T1000 (cell line): ENCODE results near the gene DTNA.

Source experiments
- DNase-seq: peaks from one replicate; lab custom pipeline; 2025; ENCODE audit warnings: mixed read lengths; lab: John Stamatoyannopoulos, UW

DTNA gene

DNA sequence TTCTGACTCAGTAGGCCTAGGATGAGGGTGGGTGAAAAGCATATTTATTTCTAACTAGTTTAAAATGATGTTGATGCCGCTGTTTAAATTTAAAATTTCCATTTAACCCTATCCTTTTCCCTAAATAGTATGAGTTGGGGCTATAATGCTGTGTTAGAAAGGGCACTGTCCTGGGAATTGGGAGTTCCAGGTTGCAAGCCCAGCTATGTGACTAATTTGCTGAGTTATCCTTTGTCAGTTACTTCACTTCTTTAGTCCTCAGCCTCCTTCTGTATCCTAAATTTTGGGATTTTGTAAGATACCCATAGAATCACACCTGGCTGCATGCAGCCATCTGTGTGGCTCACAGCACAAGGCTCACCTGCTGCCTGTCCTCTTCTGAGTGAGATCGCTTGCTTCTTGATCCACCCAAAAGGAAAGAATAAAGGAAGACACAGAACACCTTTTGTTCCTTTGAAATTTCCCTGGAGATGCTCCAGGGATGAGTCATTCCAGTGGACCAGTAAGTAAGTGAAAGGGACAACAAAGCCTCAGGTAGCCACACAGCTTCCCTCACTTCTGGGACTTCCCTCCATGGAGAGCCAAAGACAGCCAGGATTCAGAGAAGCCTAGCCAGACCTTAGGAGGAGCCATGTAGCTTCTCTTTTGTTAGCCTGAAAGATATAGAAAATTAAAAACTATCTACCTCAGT lies 97.2 kb downstream of the DTNA start:
- DNase-seq = no peak

- no peak for DNase-seq
Measured at GRCh38 chr18:34808389-34808788, 98.3 kb downstream of the DTNA start.

GRCh38 chr18:34809451-34810072 lies 99.5 kb downstream of the DTNA start:
- DNase-seq = no peak

GRCh38 chr18:34816183-34816582 lies 106.1 kb downstream of the DTNA start:
- DNase-seq = no peak

GRCh38 chr18:34817636-34818035 lies 107.5 kb downstream of the DTNA start:
- DNase-seq = no peak

DNA sequence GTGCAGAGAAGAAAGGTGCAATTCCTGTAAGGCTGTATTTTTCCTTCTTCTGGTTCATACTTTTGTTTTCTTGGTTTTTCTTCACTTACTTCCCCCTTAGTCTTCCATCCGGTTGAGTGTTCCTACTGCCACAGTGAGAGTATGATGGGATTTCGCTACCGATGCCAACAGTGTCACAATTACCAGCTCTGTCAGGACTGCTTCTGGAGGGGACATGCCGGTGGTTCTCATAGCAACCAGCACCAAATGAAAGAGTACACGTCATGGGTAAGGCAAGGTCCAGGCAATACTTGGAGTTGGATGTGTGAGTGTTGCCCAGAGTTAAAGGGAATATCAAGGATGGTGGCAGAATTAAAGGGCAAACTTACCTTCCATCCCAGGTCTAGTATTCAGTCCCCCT lies 108.0 kb downstream of the DTNA start:
- DNase-seq = no peak

GRCh38 chr18:34820360-34821065 lies 110.4 kb downstream of the DTNA start:
- DNase-seq = no peak

DNA sequence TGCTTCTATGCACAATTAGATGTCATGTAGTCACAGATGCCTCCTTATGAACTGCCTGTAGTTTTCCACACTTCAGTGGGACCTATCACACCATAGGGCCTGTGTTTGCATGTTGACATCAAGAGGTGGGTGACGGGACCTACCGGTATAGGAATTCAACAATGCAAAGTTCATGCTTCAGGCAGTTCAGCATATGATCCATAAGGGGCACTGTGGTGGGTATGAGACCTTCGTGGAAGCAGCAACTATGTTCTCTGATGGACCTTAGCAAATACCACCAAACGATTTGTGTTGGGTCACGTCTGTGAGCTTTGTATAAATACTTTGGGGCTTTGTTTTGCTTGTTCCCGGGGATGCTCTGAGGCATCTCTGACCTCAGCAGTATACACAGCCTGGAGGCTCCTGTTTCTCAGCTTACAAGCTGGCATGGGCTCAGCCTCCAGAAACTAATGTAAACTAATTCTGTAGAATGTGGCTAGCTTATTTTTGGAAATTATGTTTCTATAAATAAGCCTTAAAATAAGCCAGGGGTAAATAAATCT lies 111.6 kb downstream of the DTNA start:
- DNase-seq = no peak

- no peak for DNase-seq
Measured at GRCh38 chr18:34828093-34828492, 118.0 kb downstream of the DTNA start.

DNA sequence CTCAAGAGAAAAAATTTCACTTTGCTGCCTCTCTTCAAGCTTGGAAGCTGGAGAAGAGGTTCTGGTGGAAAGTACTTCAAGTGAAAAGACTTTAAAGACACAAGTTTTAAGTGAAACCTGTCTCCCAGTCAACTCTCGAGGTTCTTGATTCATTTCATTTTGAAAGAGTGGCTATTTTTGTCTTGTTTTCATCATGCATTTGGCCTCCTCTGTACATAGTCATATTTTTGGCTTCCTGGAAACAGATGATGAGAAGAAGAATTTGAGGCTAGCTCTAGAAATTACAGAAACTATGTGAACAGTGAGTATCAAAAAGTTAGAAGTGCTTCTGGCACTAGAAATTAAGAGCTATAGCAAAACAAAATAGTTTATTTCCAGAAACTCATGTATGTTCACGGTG lies 124.8 kb downstream of the DTNA start:
- DNase-seq = no peak

DNA sequence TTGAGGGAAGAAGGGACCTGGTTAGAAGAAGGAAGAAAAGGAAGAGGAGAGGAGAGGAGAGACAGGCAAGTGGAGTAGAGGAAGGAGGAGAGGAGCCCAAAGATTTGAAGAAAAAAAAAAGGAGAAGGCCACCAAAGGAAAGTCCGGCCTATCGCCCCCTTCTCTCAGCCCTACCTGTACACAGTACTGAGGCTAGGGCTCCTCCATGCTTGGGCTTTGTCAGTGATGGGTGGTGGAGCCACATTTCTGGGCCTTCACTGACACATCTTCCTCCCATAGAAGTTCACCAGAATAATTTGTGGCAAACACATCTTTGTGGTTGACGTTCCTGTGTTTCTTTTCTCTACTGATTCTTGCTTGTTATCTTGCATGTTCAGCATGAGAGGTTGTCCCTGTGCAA lies 125.4 kb downstream of the DTNA start:
- DNase-seq = no peak

DNA sequence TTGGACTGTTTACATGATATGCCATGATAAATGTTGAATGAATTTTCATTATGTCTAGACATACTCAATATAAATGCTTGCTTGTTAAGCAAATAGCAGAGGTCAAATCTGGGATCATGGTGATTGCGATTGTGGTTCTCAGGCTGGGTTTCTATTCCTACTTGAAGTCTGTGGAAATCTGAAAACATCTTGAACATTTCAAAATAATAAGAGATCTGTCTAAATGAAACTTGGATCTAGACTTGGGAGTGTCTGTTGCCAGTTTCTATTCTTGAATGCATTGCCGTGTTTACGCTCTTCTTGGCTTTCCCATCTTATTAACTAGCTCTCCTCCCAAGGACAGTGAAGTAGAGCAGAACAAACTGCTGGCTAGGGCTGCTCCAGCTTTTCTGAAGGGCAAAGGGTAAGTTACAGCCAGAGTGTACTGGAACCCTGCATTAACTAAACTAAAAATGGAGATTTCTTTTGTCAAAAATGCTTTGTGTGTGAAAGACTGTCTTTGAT lies 127.7 kb downstream of the DTNA start:
- no peak for DNase-seq

GRCh38 chr18:34838669-34839068 lies 128.6 kb downstream of the DTNA start:
- no peak for DNase-seq

DNA sequence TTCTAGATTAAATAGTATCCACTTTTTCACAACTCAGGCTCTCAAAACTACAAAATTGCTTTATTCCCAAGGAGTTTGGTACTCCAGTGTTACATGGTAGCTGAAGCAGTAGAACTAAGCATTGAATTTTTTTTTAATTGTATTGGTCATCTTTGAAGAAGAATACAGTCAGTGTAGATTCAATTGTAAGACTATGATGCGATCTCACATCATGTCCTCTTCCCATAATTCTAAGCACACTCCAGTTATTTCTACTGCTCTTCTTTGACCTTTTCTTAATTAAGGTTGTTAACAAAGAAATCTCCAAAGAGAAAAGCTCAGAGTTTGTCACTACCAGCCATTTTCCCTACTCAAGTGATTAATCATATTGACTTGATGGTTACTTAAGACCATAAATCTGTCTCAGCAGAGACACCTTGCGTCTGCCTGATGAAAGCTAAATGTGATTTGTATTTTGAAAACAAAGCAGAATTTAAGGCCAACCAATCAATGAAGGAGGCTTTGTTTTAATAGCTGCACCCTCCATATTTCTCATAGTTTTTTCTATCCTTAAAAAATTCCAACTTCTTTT lies 130.2 kb downstream of the DTNA start:
- DNase-seq = no peak

DNA sequence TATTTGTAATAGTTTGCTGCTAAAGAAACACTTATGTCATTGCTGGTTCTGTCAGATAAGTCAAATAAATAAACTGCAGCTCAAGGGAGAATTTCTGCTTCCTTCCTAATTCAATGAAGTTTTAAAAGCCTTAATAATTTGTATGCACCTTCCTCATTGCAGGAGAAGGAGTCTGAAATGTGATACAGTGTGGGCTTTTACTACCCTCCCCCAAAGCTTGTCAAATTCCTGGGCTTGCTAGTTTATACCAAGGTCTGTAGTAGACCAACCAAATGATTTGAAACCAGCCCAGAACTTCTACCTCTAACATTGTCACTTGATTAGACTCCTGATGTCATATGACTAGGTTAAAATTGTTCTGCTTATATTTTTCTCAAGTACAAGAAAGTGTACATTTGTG lies 131.8 kb downstream of the DTNA start:
- DNase-seq = no peak

DNA sequence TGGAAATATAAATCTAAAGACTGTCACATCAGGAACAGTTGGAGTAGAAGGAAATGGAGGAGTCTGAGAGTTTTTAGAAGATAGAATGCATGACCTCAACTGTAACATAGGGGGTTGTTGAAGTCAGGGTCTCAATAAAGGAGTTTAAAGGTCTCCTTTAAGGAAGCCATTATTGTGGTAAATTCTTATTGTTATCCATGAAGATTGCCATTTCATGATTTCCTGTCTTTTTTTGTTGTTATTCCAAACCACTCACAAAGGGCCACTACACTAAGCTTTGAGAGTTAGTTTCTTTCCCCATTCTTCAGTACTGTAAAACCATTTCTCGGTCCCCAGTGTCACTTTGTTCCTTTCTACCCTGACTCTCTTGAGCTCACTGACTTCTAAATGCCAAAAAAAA lies 134.0 kb downstream of the DTNA start:
- DNase-seq = no peak

DNA sequence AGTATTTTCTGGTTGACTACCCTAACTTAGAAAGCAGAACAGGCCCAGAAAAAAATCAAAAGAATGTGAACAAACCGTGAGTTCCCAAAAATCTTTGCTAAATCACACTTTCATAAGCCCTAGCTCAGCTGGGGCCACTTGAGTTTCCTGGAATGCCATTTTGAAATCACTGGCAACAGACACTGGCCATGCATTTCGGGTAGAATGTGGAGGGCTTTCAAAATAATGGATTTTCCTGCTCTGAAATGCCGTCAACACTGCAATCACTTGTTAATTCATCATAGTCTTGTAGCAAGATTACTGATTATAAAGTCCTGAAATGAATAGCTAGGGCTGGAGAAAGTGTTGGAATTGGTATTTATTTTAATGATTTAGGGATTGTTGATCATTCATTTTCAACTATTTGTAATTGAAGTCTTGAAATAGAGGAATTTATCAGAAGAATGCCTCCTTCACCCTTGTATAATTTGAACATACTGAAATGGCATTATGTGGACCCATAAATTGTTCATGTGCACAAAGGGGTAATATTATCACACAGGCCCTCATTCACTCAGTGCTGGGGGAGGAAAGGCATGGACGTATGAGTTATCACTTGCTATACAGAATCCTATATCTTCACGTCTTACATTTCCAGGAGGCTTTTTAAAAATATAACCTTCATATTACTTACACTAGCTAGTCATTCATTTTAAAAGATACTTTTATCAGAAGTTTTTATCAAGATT lies 134.8 kb downstream of the DTNA start:
- no peak for DNase-seq

DNA sequence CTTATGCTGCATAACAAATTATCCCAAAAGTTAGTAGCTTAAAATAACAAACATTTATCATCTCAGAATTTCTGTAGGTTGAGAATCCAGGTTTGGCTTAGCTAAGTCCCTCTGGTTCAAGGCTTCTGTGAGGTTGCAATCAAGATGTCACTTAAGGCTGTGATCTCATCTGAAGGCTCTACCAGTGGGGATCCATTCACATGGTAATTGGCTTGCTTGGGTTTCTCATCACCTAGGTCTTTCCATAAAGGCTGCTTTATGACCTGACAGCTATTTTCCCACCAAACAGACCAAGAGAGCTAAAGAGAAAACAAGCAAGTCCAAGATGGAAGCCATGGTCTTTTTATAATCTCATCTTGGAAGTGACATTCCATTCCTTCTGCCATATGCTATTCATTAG lies 137.3 kb downstream of the DTNA start:
- DNase-seq = no peak

GRCh38 chr18:34848156-34848555 lies 138.1 kb downstream of the DTNA start:
- no peak for DNase-seq

DNA sequence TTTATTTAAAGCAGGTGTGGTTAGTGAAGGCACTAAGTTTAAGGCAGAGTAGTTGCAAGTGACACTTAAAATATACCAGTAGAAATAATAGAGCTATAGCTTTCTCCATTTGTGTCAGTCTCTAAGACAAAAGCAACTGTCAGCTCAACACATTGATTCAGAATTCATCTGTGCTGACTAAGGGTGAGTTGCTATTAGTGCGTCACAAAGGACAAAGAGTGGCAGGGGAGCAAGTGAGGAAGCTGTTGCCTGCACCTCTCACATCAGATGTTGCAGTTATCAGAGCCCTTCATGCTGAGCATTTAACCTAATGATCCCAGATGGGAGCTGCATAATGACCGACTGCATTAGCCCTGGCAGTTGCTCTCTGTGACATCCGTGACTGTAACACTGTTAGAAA lies 138.6 kb downstream of the DTNA start:
- DNase-seq = no peak

- no peak for DNase-seq
Measured at GRCh38 chr18:34857320-34857719, 147.2 kb downstream of the DTNA start.

GRCh38 chr18:34858188-34858587 lies 148.1 kb downstream of the DTNA start:
- DNase-seq = no peak
